Ovary (tissue), 9 donors: ENCODE results near the gene TPBG. TPM values are rescaled to one million over a fixed set of nuclear protein-coding genes. Genes with fewer than 3 reads are reported as not detected.

Experiments
- DNase-seq, 5 donors: peaks; one replicate each; pipeline ENCODE4 v3.0.0-alpha.2; 2019 to 2020
- H3K27ac ChIP-seq, 2 donors: fragments of 200-600 bp; one replicate each; pipeline versions ENCODE4 v1.5.1 to v1.8.0; 2019 to 2022
- H3K27me3 ChIP-seq: fragments of 200-600 bp; one replicate; pipeline ENCODE4 v1.8.0; 2022
- H3K36me3 ChIP-seq: fragments of 200-600 bp; sonication (generic); one replicate; pipeline ENCODE4 v1.5.1; 2019
- H3K4me1 ChIP-seq: one replicate; pipeline ENCODE4 v1.8.1; 2013; ENCODE audit warnings: mild to moderate bottlenecking, moderate library complexity; ENCODE audit not compliant: insufficient read depth
- H3K4me3 ChIP-seq: fragments of 200-600 bp; sonication (generic); one replicate; pipeline ENCODE4 v1.5.1; 2017
- H3K9me3 ChIP-seq, 2 donors: fragments of 200-600 bp in 1 of 2; sonication (generic) in 1 of 2; one replicate each; pipeline versions ENCODE4 v1.5.1 to v1.8.1; 2013 to 2019; ENCODE audit warnings: mild to moderate bottlenecking in 1 of 2, moderate library complexity in 1 of 2
- EP300 ChIP-seq: sonication (generic); formaldehyde crosslinking; IDR thresholded peaks from one replicate; pipeline ENCODE4 v1.6.1; 2017; ENCODE audit warnings: antibody characterized with exemption
- POLR2A ChIP-seq: fragments of 450-650 bp; IDR thresholded peaks from one replicate; pipeline ENCODE4 v1.6.1; 2017; ENCODE audit warnings: antibody characterized with exemption, mild to moderate bottlenecking, moderate library complexity
- WGBS, 3 donors: extraction: QIAGEN DNeasy Blood & Tissue Kit in 1 of 3; methylation state at CpG; one replicate each; pipeline versions ENCODE4 v1.1.5 to v1.1.7; 2013 to 2017; 5-methylcytosine and 5-hydroxymethylcytosine counted together
- intact Hi-C, 4 donors: fragments of 100-400 bp; cut with DNase I; formaldehyde crosslinking; loops; one replicate each; pipeline versions ENCODE4 v1.11.0 to v1.15.1; 2022 to 2023
- polyA plus RNA-seq, 2 donors: library from polyadenylated mRNA; stranded (reverse); fragments of 200-250 nt in 1 of 2; fragments of 350-450 nt in 1 of 2; fragmentation: Illumina TruSeq in 1 of 2; extraction: RNeasy Lipid Tissue Mini Kit (QIAGEN cat#74804) in 1 of 2; gene quantifications; one replicate each; pipeline ENCODE4 v1.2.3, GENCODE V29; 2013 to 2014
- total RNA-seq, 7 donors: library from RNA; depleted of rRNA in 2 of 7; stranded (reverse); fragments of >200 nt in 2 of 7; fragmentation: NEBNext Ultra II Directional in 3 of 7; extraction: Animal tissue kit (Norgen Biotek cat#: 25700) in 3 of 7; gene quantifications; one replicate each; pipeline versions ENCODE4 v1.1.0 to v1.2.4, GENCODE V29; 2016 to 2023
- TF ChIP-seq, protein P1 (sequence below), 3 donors: fragments of 450-650 bp in 2 of 3; fragments of 200-600 bp in 1 of 3; IDR thresholded peaks; one replicate each; pipeline versions ENCODE4 v1.5.1 to v1.8.0; 2016 to 2022; ENCODE audit warnings: antibody characterized with exemption in 3 of 3, mild to moderate bottlenecking in 1 of 3
- donor health status: DM: no; HTN: no; CAD: no; lungs with moderate emphysema.
- donor health status: DM: no; HTN: no; CAD: no.
- donor health status: Bipolar disorder and iron deficiency.
- donor health status: DM: yes; HTN: yes; CAD: no.
- donor health status: DM: no; HTN: no; CAD: no.
- donor health status: DM: yes; HTN: yes; CAD: no.

Gene TPBG
- total and polyA plus RNA-seq, 9 donors: 3.8 to 34.7 (median 5.5) TPM

DNA sequence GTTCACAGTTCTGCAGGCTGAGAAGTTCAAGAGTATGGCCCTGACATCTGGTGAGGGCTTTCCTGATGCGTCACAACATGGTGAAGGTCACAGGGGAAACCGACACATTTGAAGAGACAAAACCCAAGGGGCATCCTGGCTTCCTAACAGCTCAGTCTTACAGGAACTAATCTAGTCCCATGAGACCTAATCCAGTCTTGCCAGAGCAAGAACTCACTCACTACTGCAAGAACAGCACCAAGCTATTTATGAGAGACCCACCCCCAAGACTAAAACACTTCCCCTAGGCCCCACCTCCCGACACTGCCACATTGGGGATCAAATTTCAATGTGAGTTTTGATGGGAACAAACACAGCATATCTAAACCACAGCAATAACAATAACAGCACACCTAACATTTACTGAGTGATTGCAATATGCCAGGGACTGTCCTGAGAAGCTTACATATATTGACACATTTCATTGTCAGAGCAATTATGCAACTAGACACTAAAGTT, 46.6 kb downstream of the TPBG start:
- H3K4me3 ChIP-seq: no peak overlapping the region
- H3K27me3 ChIP-seq: no peaks in the 10 kb centered on the region
- 49 to 69% (median 58%) methylated on average over 3 of the region's 3 CpGs for WGBS, 3 donors
- H3K36me3 ChIP-seq: no peaks in the 10 kb centered on the region
- TF ChIP-seq EP300: no peak
- TF ChIP-seq, protein P1, sequence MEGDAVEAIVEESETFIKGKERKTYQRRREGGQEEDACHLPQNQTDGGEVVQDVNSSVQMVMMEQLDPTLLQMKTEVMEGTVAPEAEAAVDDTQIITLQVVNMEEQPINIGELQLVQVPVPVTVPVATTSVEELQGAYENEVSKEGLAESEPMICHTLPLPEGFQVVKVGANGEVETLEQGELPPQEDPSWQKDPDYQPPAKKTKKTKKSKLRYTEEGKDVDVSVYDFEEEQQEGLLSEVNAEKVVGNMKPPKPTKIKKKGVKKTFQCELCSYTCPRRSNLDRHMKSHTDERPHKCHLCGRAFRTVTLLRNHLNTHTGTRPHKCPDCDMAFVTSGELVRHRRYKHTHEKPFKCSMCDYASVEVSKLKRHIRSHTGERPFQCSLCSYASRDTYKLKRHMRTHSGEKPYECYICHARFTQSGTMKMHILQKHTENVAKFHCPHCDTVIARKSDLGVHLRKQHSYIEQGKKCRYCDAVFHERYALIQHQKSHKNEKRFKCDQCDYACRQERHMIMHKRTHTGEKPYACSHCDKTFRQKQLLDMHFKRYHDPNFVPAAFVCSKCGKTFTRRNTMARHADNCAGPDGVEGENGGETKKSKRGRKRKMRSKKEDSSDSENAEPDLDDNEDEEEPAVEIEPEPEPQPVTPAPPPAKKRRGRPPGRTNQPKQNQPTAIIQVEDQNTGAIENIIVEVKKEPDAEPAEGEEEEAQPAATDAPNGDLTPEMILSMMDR (IDR thresholded peaks at IDR 0.05): no peak
- no peak for TF ChIP-seq POLR2A
- DNase-seq: no peak
- no peak overlapping the region for H3K27ac ChIP-seq
- no peaks in the 10 kb centered on the region for H3K4me1 ChIP-seq
- intact Hi-C loops: no loop called here
- no peaks in the 10 kb centered on the region for H3K9me3 ChIP-seq

DNA sequence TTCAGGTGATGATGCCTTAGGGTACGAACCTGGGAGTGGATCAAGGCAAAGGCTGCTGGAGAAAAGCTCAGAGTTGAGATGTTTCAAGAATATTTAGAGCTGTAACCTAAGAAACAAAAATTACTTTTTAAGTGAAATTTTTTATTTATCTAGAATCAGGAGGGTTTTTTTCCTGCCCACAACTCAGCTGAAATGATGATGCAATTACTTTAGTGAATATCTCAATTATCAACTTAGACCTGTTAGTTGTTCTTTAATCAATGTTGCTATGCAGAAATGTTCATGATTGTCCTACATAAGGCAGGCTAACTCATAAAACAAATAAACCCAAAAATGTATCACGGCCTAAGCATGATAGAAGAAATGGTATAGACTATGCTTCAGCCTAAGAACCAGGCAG, 50.3 kb downstream of the TPBG start:
- TF ChIP-seq POLR2A: no peak
- TF ChIP-seq, protein P1 (IDR thresholded peaks at IDR 0.05): no peak
- TF ChIP-seq EP300: no peak
- H3K27ac ChIP-seq: no peak overlapping the region
- 83 to 87% (median 86%) methylated on average over 2 of the region's 2 CpGs for WGBS, 3 donors

DNA sequence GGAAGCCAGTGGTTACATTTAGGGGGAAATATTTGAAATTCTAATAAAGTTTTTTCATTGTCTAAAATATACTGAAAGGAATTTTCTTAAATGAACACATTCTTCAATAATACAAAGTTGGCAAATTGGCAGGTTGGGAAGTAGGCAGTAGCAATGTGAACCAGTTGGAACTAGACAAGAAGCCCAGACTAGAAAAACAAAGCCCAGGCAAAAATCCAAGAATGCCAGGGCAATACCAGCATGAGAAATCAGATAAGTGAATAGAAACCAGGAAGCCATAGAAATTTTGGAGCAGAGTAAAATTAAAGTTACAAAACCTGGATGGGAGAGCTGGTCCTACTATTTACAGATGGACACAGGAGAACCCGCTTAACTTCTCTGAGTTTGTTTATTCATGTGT, 52.2 kb downstream of the TPBG start:
- Histone ChIP-seq H3K36me3 (no peaks in the 10 kb centered on the region), H3K27me3 (no peaks in the 10 kb centered on the region), H3K9me3 (no peaks in the 10 kb centered on the region), H3K27ac (no peak overlapping the region), H3K4me1 (no peaks in the 10 kb centered on the region), H3K4me3 (no peak overlapping the region)
- 93 to 97% (median 95%) methylated on average over 1 of the region's 1 CpG for WGBS, 3 donors
- intact Hi-C loops: no loop called here
- DNase-seq: no peak
- TF ChIP-seq POLR2A (no peak), EP300 (no peak)
- TF ChIP-seq, protein P1 (IDR thresholded peaks at IDR 0.05): no peak

More for the DNA sequence above, 50.3 kb downstream of the TPBG start:
- intact Hi-C loops: no loop called here
- Histone ChIP-seq H3K9me3 (no peaks in the 10 kb centered on the region), H3K27me3 (no peaks in the 10 kb centered on the region), H3K4me3 (no peak overlapping the region), H3K4me1 (no peaks in the 10 kb centered on the region), H3K36me3 (no peaks in the 10 kb centered on the region)
- DNase-seq: no peak

DNA sequence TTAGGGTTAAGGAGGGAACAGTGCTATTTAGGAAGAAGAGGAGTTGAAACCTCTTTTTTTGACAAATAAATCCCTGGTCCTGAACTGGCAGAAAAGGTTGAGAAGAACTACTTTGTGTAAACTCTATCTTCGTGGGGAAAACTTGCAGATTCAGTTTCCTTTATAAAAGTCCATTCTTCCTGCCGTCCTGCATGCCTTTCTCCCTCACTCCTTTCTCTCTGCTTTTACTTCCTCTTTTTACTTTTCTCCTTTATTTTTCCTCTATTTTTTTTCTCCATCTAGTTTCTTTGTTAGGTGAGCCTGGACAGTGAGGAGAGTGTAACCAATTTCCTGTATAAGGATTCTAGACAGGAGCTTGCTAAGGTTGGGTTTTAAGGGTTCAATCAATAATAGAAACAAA, 52.7 kb downstream of the TPBG start:
- WGBS, 3 donors: 71 to 79% (median 71%) methylated on average over 2 of the region's 2 CpGs
- TF ChIP-seq EP300 (no peak), POLR2A (no peak)
- TF ChIP-seq, protein P1 (IDR thresholded peaks at IDR 0.05): no peak
- Histone ChIP-seq H3K36me3 (no peaks in the 10 kb centered on the region), H3K4me1 (no peaks in the 10 kb centered on the region), H3K9me3 (no peaks in the 10 kb centered on the region), H3K4me3 (no peak overlapping the region), H3K27me3 (no peaks in the 10 kb centered on the region), H3K27ac (no peak overlapping the region)
- no peak for DNase-seq
- intact Hi-C loops: no loop called here

Other genes with a start within 250 kb of the TPBG start
- 10 to 100 TPM; 22.1 to 37.4 (median 31.7) TPM for gene IBTK, start 116.1 kb upstream of the TPBG start, total RNA-seq
- 10 to 100 TPM; 13.3 to 16.7 TPM for gene IBTK, start 116.1 kb upstream of the TPBG start, polyA plus RNA-seq